Epithelial cell of esophagus (primary cell): ENCODE measurements around the gene FKBP5.
A peak's percentile ranks its signal among the peaks of the same experiment; 100 is the strongest.

Experiments used
- DNase-seq: peaks from one replicate; pipeline ENCODE4 v3.0.0; 2010; ENCODE audit warnings: low read depth
- H3K4me3 ChIP-seq: 2 replicates; pipeline ENCODE4 v1.5.1; 2011; ENCODE audit warnings: mild to moderate bottlenecking, low read length, control low read depth
- CTCF ChIP-seq: IDR thresholded peaks from 2 replicates; pipeline ENCODE4 v1.5.1; 2011; ENCODE audit warnings: low read depth, mild to moderate bottlenecking, low read length, control low read depth, inconsistent platforms; ENCODE audit not compliant: insufficient read depth; ENCODE audit errors: missing control alignments

The FKBP5 gene

DNA sequence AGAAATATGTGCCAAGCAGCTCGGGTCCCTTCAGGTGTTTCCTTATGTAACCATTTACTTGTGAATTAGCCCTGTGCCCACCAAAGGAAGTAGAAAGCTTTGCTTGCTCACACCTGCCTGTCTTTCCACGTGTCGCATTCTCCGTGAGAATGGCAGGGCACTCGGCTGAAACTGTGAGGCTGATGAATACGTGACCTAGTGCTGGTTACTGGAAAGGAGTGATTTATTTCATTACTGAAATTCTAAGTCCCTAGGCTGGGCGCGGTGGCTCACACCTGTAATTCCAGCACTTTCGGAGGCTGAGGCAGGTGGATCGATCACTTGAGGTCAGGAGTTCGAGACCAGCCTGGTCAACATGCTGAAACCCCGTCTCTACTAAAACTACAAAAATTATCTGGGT, 130.1 kb downstream of the FKBP5 start:
- H3K4me3 ChIP-seq, result no peak overlapping the region
- TF ChIP-seq CTCF, result no peak
- DNase-seq, result no peak

DNA sequence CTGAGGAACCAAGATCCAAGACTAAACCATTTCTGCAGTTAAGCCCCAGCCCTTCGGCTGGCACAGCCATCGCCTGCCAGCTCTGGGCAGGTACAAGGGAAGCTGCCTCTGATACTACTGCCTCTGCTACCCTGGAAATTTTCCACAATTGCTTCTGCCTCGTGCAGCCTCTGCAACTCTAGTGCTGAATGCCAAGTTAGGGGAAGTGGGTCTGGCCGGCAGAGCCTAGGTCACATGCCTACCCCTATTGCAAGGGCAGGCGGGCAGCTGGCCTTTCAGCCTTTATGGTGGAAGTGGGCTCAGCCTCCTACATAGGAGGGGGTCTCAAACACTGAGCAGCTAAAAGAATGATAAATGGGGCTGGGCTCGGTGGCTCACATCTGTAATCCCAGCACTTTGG, 131.5 kb downstream of the FKBP5 start:
- DNase-seq, result no peak
- no peak overlapping the region for H3K4me3 ChIP-seq
- TF ChIP-seq CTCF, result no peak

GRCh38 chr6:35554811-35555210, 133.9 kb downstream of the FKBP5 start:
- H3K4me3 ChIP-seq, result no peak overlapping the region
- no peak for TF ChIP-seq CTCF
- no peak for DNase-seq

GRCh38 chr6:35553315-35553714, 135.4 kb downstream of the FKBP5 start:
- no peak overlapping the region for H3K4me3 ChIP-seq
- no peak for DNase-seq
- no peak for TF ChIP-seq CTCF

DNA sequence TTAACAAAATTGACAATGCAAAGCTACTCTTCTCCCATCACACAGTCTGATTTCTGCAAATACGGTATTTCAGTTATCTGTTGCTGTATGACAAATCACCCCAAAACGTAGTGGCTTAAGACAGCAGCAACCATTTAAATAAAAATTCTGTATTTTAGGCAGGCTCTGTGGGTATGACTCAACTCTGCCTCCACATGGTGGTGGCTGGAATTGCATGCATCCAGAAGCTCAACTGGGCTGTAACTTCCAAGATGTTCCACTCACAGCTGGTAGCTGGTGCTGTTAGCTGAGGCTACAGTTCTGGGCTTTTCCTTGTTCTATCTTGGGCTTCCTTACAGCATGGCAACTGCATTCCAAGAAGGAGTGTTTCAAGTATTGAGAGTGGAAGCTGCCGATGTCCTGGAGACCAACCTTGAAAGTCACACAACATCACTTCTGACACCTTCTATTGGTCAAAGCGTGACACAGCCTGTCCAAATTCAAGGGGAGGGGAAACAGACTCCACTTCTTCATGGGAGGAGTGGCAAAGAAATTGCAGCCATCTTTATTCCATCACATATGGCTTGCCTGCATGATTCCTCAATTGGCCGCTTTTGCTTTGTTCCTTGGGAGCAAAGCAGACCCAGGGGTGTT, 136.3 kb downstream of the FKBP5 start:
- H3K4me3 ChIP-seq, result no peak overlapping the region
- TF ChIP-seq CTCF, result peak; percentile 93
- DNase-seq, result peak; percentile 63

- no peak for DNase-seq
- H3K4me3 ChIP-seq, result no peak overlapping the region
- no peak for TF ChIP-seq CTCF
These were observed 138.3 kb downstream of the FKBP5 start for GRCh38 chr6:35550437-35550836.

GRCh38 chr6:35547676-35548075, 141.0 kb downstream of the FKBP5 start:
- no peak for DNase-seq

More at GRCh38 chr6:35547676-35548075, 141.0 kb downstream of the FKBP5 start:
- H3K4me3 ChIP-seq, result no peak overlapping the region
- TF ChIP-seq CTCF, result no peak
